ENCODE measurements around the gene PEA15.

The PEA15 gene

GRCh38 chr1:160209321-160210046 is 4.3 kb downstream of the PEA15 start:
- DNase-seq: no peak

- no peak for DNase-seq
Measured at GRCh38 chr1:160210561-160210960, 5.4 kb downstream of the PEA15 start.

GRCh38 chr1:160211046-160211790 is 6.0 kb downstream of the PEA15 start:
- DNase-seq: no peak

GRCh38 chr1:160214481-160215140 is 9.4 kb downstream of the PEA15 start:
- DNase-seq: no peak

- no peak for DNase-seq
Measured at GRCh38 chr1:160216301-160216700, 11.1 kb downstream of the PEA15 start.

DNA sequence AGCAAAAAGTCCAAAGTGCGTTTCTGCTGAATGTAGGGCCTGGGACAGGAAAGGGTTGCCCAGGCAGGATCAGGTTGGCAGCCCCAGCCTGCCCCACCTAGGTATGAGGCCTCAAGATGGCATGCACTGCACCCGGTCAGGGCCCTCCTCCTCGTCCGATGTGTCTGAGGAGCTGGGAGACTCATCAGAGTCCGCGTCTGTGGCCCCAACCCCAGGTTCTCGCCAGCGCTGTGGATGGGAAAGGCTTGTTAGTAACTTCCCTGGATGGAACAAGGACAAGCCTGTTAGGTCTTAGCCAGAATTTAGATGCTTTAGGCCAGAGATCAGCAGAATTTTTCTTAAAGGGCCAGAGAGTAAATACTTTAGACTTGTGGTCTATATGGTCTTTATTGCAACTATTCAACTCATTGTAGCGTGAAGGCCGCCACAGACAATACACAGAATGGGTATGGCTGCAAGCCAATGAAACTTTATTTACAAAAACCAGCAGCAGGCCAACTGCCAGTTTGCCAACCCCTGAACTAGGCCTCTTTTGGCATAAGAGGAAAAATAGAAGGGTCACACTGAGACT is 12.4 kb downstream of the PEA15 start:
- DNase-seq: no peak

DNA sequence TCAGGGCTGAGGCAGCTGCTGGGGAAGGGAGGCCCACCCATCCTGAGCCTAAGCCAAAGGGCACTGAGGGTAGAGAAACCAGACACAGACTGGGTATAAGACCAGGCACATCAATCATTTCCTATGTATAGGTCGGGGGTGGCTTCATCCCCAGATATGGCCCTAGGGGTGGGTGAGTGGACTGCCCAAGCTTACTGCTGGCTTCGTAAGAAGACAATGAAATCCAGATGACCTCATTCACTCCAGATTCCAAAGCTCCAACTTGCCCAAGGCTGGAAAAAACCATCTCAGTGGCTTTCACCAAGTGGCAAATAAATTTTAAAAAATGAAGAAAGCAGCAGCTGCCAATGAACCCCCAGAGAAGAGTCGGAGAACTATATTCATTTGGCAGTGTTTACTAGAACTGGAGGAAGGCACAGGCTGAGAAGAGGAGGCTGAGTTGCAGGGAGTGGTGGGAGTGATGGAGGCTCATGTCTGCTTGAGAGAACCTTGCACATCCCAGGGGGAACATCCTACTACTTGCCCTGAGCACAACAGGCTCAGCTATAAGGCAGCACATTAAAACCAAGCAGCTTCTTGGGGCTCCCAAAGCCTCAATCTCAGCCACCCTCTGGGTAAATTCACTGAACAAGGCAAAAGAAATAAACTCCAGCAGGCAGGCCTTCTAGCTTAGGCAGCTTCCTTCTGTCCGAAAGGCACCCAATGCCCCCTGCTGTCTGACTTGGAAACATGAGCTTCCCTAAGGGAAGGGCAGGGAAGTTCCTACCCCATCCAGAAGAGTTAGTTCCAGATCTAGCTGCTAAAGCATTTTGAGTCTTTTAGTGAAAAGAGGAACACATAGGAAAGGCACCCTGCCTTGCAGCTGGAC is 14.1 kb downstream of the PEA15 start:
- peak; percentile 67 for DNase-seq

DNA sequence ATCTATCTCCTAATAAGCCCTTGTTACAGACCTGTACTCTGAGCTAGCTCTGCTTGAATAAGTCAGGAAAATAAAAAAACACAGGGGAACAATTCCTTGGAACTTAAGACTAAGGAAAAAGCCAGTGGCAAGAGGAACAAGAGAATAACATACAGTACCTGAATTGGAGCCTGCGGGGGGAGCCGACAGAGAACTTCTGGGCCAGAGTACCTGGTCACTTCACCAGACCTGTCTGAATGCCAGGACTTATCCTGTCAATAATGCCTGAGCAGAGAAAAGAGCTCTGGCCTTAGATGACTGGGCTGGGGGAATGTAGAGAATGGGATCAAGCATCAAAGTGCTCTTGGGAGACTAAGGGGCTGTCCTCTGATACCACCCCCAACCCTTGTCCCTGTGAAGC is 15.1 kb downstream of the PEA15 start:
- no peak for DNase-seq

DNA sequence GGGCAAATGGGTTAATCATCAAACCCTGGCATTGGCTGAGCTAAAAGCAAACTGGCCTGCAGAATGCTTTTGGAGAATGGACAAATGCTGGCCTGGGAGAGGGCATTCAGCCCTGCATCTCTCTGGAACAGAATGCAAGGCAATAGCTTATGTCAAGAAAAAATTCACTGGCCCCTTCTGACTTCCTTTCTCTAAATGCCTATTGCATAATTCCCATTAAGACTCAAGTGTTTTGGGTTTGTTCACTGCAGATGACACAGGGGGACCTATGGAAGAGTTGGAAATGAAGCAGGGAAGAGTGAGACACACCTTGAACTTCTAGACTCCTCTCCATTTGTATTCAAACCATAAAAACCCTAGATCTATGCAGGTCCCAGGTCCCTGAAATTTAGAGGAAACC is 15.9 kb downstream of the PEA15 start:
- DNase-seq: no peak

DNA sequence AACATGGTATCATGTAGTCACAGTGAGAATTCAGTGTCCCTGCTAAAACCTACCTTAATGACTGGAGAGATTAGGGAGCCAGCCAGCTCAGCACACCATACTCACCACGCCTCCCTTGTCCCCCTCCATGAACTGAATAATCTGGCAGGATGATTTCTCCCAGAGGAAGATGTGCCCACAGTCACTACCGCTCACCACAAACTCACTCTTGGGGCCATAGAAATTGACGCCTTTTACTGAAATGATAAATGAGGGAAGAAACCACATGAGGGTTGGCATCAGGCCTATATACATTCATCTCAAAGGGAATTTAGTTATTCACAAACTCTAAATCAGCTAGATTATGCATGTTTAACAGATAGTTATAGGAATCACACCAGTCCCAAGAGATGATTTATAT is 17.4 kb downstream of the PEA15 start:
- DNase-seq: peak; percentile 72

DNA sequence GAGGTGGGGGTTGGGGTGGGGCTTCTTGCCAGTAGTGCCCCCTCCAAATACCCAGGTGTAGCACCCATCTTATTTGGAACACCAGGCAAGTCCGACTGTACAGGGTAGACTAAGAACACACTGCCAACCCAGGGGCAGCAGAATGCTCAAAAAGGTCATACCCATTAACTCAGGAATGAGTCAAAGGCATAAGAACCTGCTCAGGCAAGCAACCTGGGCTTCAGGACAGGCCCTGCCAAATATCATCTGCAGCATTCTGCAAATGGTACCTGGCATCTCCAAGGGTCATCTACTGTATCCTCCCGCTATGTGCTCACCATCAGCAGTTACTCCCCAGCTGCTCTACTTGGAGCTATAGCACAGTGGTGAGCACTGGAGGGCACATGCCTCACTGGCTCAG is 19.4 kb downstream of the PEA15 start:
- no peak for DNase-seq

- DNase-seq: no peak
Measured at GRCh38 chr1:160225345-160225744, 20.2 kb downstream of the PEA15 start.

- DNase-seq: no peak
Measured at GRCh38 chr1:160226623-160227022, 21.4 kb downstream of the PEA15 start.

DNA sequence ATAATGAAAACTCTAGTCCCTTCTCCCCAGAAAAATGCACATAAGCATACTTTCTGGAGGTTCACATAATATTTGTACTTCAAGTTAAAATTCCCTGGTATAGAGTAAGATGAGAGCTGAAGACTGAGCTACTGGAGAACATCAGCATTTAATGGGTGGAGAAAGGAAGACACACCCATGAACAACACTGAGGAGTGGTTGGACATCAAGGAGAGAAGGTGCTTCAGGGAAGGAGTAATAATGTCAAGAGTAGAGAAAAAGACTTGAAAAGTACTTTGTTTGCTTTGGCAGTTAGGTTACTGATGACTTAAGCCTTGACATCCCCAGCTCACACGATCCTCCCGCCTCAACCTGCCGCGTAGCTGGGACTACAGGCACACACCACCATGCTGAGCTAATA is 21.9 kb downstream of the PEA15 start:
- no peak for DNase-seq

DNA sequence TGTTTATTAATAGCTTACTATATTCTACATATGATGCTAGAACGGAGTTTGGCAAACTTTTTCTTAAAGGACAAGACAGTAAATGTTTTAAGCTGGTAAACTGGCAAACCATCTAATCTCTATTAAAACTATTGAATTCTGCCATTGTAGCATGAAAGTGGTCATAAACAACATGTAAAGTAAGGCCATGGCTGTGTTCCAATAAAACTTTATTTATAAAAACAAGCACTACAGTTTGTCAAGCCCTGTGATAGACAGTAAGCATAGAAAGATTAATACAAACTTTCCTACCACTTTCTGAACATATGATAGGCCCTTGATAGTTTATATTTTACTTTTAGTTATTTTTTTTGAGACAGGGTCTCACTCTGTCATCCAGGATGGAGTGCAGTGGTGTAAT is 22.4 kb downstream of the PEA15 start:
- no peak for DNase-seq

GRCh38 chr1:160228431-160228830 is 23.2 kb downstream of the PEA15 start:
- DNase-seq: no peak

DNA sequence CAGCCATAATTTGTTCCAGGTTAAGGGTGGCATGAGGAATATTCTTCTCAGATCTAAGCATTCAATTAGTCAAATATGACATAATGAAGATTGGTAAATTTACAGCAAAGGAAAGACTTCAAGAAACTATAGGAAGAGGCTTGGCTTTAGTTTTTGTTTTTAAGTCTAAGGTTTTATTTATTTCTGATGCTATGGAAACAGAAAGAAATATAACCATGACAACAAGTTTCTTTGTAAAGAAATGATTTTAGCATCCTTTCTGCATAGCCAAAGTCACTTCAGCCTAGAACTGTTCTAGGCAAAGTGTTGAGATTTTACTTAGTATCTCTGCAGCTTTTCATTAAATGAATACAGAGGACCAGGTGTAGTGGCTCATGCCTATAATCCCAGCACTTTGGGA is 27.7 kb downstream of the PEA15 start:
- no peak for DNase-seq

DNA sequence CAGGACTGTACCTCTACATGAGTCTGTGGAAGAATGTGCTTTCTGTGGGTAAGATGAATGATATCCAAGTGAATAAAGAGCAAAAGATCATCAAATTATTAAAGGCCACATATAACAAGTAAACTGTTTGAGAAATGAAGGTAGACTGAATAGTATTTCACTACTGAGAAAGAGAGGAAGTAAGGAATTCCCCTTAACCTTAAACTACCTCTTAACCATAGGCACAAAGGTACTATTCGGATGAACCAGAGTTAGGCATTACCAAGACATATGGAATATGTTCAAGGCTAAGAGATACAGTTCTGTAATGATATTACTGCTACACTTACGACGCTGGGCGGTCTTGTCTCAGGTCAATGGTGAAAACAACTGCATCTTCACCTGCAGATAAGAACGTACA is 31.6 kb downstream of the PEA15 start:
- DNase-seq: no peak

GRCh38 chr1:160237558-160237957 is 32.4 kb downstream of the PEA15 start:
- DNase-seq: no peak

DNA sequence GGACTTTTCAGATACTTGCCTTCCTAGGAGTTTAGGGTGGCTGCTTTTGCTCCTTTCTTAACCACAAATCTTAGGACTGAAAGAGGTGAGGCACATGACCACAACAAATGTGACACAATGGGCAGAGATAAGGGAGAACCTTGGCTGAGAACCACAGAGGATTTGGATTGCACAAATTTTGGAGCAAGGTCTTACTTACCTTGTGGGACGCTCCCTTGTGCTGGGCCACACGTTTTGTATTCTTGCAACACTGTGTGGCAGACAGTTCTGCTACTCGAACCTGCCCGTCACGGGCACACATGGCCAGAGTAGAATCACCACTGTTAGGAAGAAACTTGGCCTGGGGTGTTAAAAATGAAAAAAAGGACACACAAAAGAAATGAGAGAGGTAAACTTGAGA is 33.2 kb downstream of the PEA15 start:
- no peak for DNase-seq

- DNase-seq: no peak
Measured at GRCh38 chr1:160239582-160240299, 34.6 kb downstream of the PEA15 start.

GRCh38 chr1:160243767-160244166 is 38.6 kb downstream of the PEA15 start:
- no peak for DNase-seq
